ENCODE results near the gene TMEM203. TPM values are rescaled to one million over a fixed set of nuclear protein-coding genes. Genes with fewer than 3 reads are reported as not detected.

Gene TMEM203
- total and polyA plus RNA-seq, 2 of the 13 experiments (the other 11 are each of a cell fraction or from before 2014, with no cell fraction given): 23.4 to 36.7 TPM

GRCh38 chr9:137195525-137196220, 9.8 kb downstream of the TMEM203 start (continued):
- TF ChIP-seq, protein P1, sequence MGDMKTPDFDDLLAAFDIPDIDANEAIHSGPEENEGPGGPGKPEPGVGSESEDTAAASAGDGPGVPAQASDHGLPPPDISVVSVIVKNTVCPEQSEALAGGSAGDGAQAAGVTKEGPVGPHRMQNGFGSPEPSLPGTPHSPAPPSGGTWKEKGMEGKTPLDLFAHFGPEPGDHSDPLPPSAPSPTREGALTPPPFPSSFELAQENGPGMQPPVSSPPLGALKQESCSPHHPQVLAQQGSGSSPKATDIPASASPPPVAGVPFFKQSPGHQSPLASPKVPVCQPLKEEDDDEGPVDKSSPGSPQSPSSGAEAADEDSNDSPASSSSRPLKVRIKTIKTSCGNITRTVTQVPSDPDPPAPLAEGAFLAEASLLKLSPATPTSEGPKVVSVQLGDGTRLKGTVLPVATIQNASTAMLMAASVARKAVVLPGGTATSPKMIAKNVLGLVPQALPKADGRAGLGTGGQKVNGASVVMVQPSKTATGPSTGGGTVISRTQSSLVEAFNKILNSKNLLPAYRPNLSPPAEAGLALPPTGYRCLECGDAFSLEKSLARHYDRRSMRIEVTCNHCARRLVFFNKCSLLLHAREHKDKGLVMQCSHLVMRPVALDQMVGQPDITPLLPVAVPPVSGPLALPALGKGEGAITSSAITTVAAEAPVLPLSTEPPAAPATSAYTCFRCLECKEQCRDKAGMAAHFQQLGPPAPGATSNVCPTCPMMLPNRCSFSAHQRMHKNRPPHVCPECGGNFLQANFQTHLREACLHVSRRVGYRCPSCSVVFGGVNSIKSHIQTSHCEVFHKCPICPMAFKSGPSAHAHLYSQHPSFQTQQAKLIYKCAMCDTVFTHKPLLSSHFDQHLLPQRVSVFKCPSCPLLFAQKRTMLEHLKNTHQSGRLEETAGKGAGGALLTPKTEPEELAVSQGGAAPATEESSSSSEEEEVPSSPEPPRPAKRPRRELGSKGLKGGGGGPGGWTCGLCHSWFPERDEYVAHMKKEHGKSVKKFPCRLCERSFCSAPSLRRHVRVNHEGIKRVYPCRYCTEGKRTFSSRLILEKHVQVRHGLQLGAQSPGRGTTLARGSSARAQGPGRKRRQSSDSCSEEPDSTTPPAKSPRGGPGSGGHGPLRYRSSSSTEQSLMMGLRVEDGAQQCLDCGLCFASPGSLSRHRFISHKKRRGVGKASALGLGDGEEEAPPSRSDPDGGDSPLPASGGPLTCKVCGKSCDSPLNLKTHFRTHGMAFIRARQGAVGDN (CRISPR knock-in tag; IDR thresholded peaks at IDR 0.05): peak; percentile 67
- TF ChIP-seq ZEB1 (IDR thresholded peaks at IDR 0.05; ENCODE audit: insufficient replicate concordance, low read depth) (peak; percentile 59), ESRRA (CRISPR knock-in tag; IDR thresholded peaks at IDR 0.05; ENCODE audit: low read depth) (0 out of 2 replicates have a peak, but pooled peaks have one; percentile 49), CEBPB (IDR thresholded peaks at IDR 0.05; ENCODE audit: borderline replicate concordance, low read depth, low read length) (no peak), THRA (CRISPR knock-in tag; IDR thresholded peaks at IDR 0.05; ENCODE audit: borderline replicate concordance) (no peak), RBFOX2 (IDR thresholded peaks at IDR 0.05; ENCODE audit: low read depth, low read length) (no peak; the same call in 1 of the 2 replicates), ZSCAN25 (CRISPR knock-in tag; IDR thresholded peaks at IDR 0.05) (0 out of 2 replicates have a peak, but pooled peaks have one; percentile 20), ZMYM3 (CRISPR knock-in tag; IDR thresholded peaks at IDR 0.05) (peak; percentile 91), ZZZ3 (CRISPR knock-in tag; IDR thresholded peaks at IDR 0.05; ENCODE audit: borderline replicate concordance) (no peak), EEA1 (CRISPR knock-in tag; IDR thresholded peaks at IDR 0.05; ENCODE audit: borderline replicate concordance) (no peak), TBX2 (CRISPR knock-in tag; IDR thresholded peaks at IDR 0.05; ENCODE audit: borderline replicate concordance) (0 out of 2 replicates have a peak, but pooled peaks have one; percentile 24), NR2F1 (CRISPR knock-in tag; IDR thresholded peaks at IDR 0.05) (no peak), ZFYVE20 (CRISPR knock-in tag; IDR thresholded peaks at IDR 0.05; ENCODE audit: borderline replicate concordance, low read depth) (no peak), ATF7-NPFF (CRISPR knock-in tag; IDR thresholded peaks at IDR 0.05; ENCODE audit: low read depth) (no peak), ZBTB46 (CRISPR knock-in tag; IDR thresholded peaks at IDR 0.05; ENCODE audit: borderline replicate concordance) (no peak), ZNF17 (CRISPR knock-in tag; IDR thresholded peaks at IDR 0.05) (no peak), SP5 (CRISPR knock-in tag; IDR thresholded peaks at IDR 0.05; ENCODE audit: borderline replicate concordance, low read depth) (no peak)
- TF ChIP-seq, protein P2, sequence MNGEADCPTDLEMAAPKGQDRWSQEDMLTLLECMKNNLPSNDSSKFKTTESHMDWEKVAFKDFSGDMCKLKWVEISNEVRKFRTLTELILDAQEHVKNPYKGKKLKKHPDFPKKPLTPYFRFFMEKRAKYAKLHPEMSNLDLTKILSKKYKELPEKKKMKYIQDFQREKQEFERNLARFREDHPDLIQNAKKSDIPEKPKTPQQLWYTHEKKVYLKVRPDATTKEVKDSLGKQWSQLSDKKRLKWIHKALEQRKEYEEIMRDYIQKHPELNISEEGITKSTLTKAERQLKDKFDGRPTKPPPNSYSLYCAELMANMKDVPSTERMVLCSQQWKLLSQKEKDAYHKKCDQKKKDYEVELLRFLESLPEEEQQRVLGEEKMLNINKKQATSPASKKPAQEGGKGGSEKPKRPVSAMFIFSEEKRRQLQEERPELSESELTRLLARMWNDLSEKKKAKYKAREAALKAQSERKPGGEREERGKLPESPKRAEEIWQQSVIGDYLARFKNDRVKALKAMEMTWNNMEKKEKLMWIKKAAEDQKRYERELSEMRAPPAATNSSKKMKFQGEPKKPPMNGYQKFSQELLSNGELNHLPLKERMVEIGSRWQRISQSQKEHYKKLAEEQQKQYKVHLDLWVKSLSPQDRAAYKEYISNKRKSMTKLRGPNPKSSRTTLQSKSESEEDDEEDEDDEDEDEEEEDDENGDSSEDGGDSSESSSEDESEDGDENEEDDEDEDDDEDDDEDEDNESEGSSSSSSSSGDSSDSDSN (CRISPR knock-in tag; IDR thresholded peaks at IDR 0.05): 0 out of 2 replicates have a peak, but pooled peaks have one; percentile 17
